IMR-90 (cell line): Measurements from ENCODE around the gene PDX1. TPM values are rescaled to one million over a fixed set of nuclear protein-coding genes. Genes with fewer than 3 reads are reported as not detected.

Experiments used
- ATAC-seq: fragments of 200-7000 bp; cut with Tn5 transposase; 2 replicates; pipeline ENCODE4 v1.9.1; 2020; ENCODE audit warnings: low read depth, mild to moderate bottlenecking, moderate library complexity
- BruUV-seq: library from RNA; stranded (reverse); fragments of 400-500 nt; replicated peaks from 2 replicates; lab custom pipeline; 2021; lab: Mats Ljungman, UMichigan
- CTCF ChIA-PET: fragments of 300-600 bp; formaldehyde crosslinking; extraction: SDS; loops from one replicate; lab custom pipeline; 2021; ENCODE audit warnings: antibody characterized with exemption; lab: Yijun Ruan, JAX
- POLR2A ChIA-PET: fragments of 300-600 bp; sonication (Branson Sonifier 250); formaldehyde crosslinking; loops from one replicate; lab custom pipeline; 2022; ENCODE audit warnings: antibody characterized with exemption; ENCODE audit not compliant: unreplicated experiment; lab: Charles Lee
- DNase-seq: peaks from one replicate; pipeline ENCODE4 v3.0.0; 2013
- H2AFZ ChIP-seq: replicated peaks from 2 replicates; pipeline ENCODE3; 2013; ENCODE audit warnings: low read length, mild to moderate bottlenecking; ENCODE audit not compliant: poor library complexity
- H2AK5ac ChIP-seq: 2 replicates; pipeline ENCODE4 v1.6.1; 2013; ENCODE audit warnings: low read depth, low read length, inconsistent platforms
- H2AK9ac ChIP-seq: replicated peaks from 2 replicates; pipeline ENCODE3; 2013; ENCODE audit warnings: mild to moderate bottlenecking, low read depth, low read length, moderate library complexity; ENCODE audit not compliant: poor library complexity
- H2BK120ac ChIP-seq: 2 replicates; pipeline ENCODE4 v1.6.1; 2013; ENCODE audit warnings: low read depth, low read length, inconsistent platforms
- H2BK15ac ChIP-seq: 3 replicates; pipeline ENCODE4 v1.6.1; 2013; ENCODE audit warnings: low read depth, low read length, inconsistent platforms
- H2BK20ac ChIP-seq: 2 replicates; pipeline ENCODE4 v1.6.1; 2013; ENCODE audit warnings: low read depth, mild to moderate bottlenecking, inconsistent platforms, low read length, moderate library complexity
- H2BK5ac ChIP-seq: 2 replicates; pipeline ENCODE4 v1.6.1; 2013; ENCODE audit warnings: mild to moderate bottlenecking, low read depth, low read length, inconsistent platforms; ENCODE audit not compliant: poor library complexity, severe bottlenecking
- H3K14ac ChIP-seq: replicated peaks from 2 replicates; pipeline ENCODE4 v1.6.1; 2013; ENCODE audit warnings: low read depth, low read length, inconsistent platforms
- H3K18ac ChIP-seq: 2 replicates; pipeline ENCODE4 v1.6.1; 2013; ENCODE audit warnings: low read depth, low read length, control low read depth
- H3K23ac ChIP-seq: 2 replicates; pipeline ENCODE4 v1.6.1; 2013; ENCODE audit warnings: low read depth, low read length, inconsistent platforms
- H3K27ac ChIP-seq: 2 replicates; pipeline ENCODE4 v1.5.1; 2013; ENCODE audit warnings: mild to moderate bottlenecking, control low read depth, low read length; ENCODE audit not compliant: insufficient read depth
- H3K27me3 ChIP-seq: 2 replicates; pipeline ENCODE4 v1.6.1; 2013; ENCODE audit warnings: low read length; ENCODE audit not compliant: control insufficient read depth, insufficient read depth
- H3K36me3 ChIP-seq: 2 replicates; pipeline ENCODE4 v1.6.1; 2013; ENCODE audit warnings: low read length, mixed read lengths; ENCODE audit not compliant: control insufficient read depth, insufficient read depth
- H3K4ac ChIP-seq: 2 replicates; pipeline ENCODE4 v1.6.1; 2013; ENCODE audit warnings: low read depth, low read length, inconsistent platforms
- H3K4me1 ChIP-seq: 2 replicates; pipeline ENCODE4 v1.6.1; 2013; ENCODE audit warnings: low read length, mixed read lengths; ENCODE audit not compliant: control insufficient read depth, insufficient read depth
- H3K4me2 ChIP-seq: 2 replicates; pipeline ENCODE4 v1.6.1; 2013; ENCODE audit warnings: low read depth, mild to moderate bottlenecking, control low read depth, low read length, moderate library complexity
- H3K4me3 ChIP-seq: 2 replicates; pipeline ENCODE4 v1.5.1; 2013; ENCODE audit warnings: low read depth, mild to moderate bottlenecking, control low read depth, low read length, moderate library complexity; ENCODE audit not compliant: insufficient read depth
- H3K56ac ChIP-seq: 2 replicates; pipeline ENCODE4 v1.6.1; 2013; ENCODE audit warnings: low read length, inconsistent platforms; ENCODE audit not compliant: insufficient read depth; ENCODE audit errors: extremely low read depth
- H3K79me1 ChIP-seq, 2 experiments: 2 replicates each; pipeline ENCODE4 v1.6.1; 2013; ENCODE audit warnings: low read length in 2 of 2, inconsistent platforms in 1 of 2, low read depth in 1 of 2
- H3K9ac ChIP-seq: 2 replicates; pipeline ENCODE4 v1.6.1; 2013; ENCODE audit warnings: low read depth, low read length, control low read depth
- H3K9me1 ChIP-seq: 2 replicates; pipeline ENCODE4 v1.6.1; 2013; ENCODE audit warnings: low read length, inconsistent platforms; ENCODE audit not compliant: insufficient read depth
- H3K9me3 ChIP-seq: 2 replicates; pipeline ENCODE4 v1.6.1; 2013; ENCODE audit warnings: low read length; ENCODE audit not compliant: control insufficient read depth, insufficient read depth
- H4K20me1 ChIP-seq: 2 replicates; pipeline ENCODE4 v1.6.1; 2013; ENCODE audit warnings: low read length, inconsistent platforms; ENCODE audit not compliant: insufficient read depth
- H4K5ac ChIP-seq: 2 replicates; pipeline ENCODE4 v1.6.1; 2013; ENCODE audit warnings: mild to moderate bottlenecking, low read depth, low read length, control low read depth
- H4K8ac ChIP-seq, 2 experiments: 2 replicates each; pipeline ENCODE4 v1.6.1; 2013; ENCODE audit warnings: low read depth in 2 of 2, low read length in 2 of 2, control low read depth in 1 of 2, inconsistent platforms in 1 of 2
- H4K91ac ChIP-seq: 2 replicates; pipeline ENCODE4 v1.6.1; 2013; ENCODE audit warnings: low read depth, low read length, inconsistent platforms; ENCODE audit not compliant: insufficient read depth
- CEBPB ChIP-seq: IDR thresholded peaks from 2 replicates; pipeline ENCODE4 v1.6.1; 2012; ENCODE audit warnings: low read depth, low read length, improper control_type of control experiment
- ELK1 ChIP-seq: fragments of 150-350 bp; IDR thresholded peaks from 2 replicates; pipeline ENCODE4 v1.6.1; 2016; ENCODE audit warnings: low read depth, mild to moderate bottlenecking, low read length, moderate library complexity, borderline replicate concordance
- FOS ChIP-seq: fragments of 150-350 bp; IDR thresholded peaks from 2 replicates; pipeline ENCODE4 v1.6.1; 2016; ENCODE audit warnings: low read depth, low read length
- MAFK ChIP-seq: IDR thresholded peaks from 2 replicates; pipeline ENCODE4 v1.6.1; 2012; ENCODE audit warnings: low read depth, low read length, improper control_type of control experiment
- MXI1 ChIP-seq: IDR thresholded peaks from 2 replicates; pipeline ENCODE4 v1.6.1; 2012; ENCODE audit warnings: low read depth, mild to moderate bottlenecking, low read length, moderate library complexity, borderline replicate concordance
- SMC3 ChIP-seq: fragments of 150-350 bp; IDR thresholded peaks from 2 replicates; pipeline ENCODE4 v1.6.1; 2016; ENCODE audit warnings: low read depth, mild to moderate bottlenecking, antibody characterized with exemption, low read length, moderate library complexity
- WGBS, 2 experiments: methylation state at CpG; one replicate each; pipeline versions ENCODE4 v1.1.5 to v1.1.7; 2013; ENCODE audit warnings: missing lambda C conversion rate in 2 of 2; ENCODE audit not compliant: insufficient read length in 1 of 2; ENCODE audit errors: extremely low coverage in 2 of 2; 5-methylcytosine and 5-hydroxymethylcytosine counted together
- dilution Hi-C: fragments of 300-500 bp; cut with HindIII; formaldehyde crosslinking; loops from one replicate; pipeline ENCODE4 v1.14.3; 2018; ENCODE audit warnings: low sequenced_read_pairs; ENCODE audit not compliant: unreplicated experiment
- in situ Hi-C: fragments of 300-500 bp; cut with MboI; formaldehyde crosslinking; loops from 3 replicates; pipeline ENCODE4 v1.14.3; 2019; ENCODE audit warnings: low sequenced_read_pairs, inconsistent platforms, mixed read lengths
- intact Hi-C: fragments of 100-400 bp; cut with micrococcal nuclease; formaldehyde crosslinking; loops from 2 replicates; pipeline ENCODE4 v1.10.0; 2022
- polyA plus RNA-seq, 3 experiments: library from polyadenylated mRNA; depleted of rRNA; stranded (reverse); fragments of >200 nt; gene quantifications; 2 replicates each; pipeline ENCODE4 v1.2.3, GENCODE V29; 2012; ENCODE audit warnings: low replicate concordance in 1 of 3
- total RNA-seq: library from RNA; depleted of rRNA; stranded (reverse); fragments of >200 nt; gene quantifications from 2 replicates; pipeline ENCODE4 v1.2.3, GENCODE V29; 2012
- TF ChIP-seq, protein P1 (sequence below): fragments of 150-350 bp; IDR thresholded peaks from 2 replicates; pipeline ENCODE4 v1.6.1; 2017; ENCODE audit warnings: mild to moderate bottlenecking, antibody characterized with exemption, low read length, low read depth
- TF ChIP-seq, protein P2 (sequence below): conservative IDR thresholded peaks from 2 replicates; pipeline ENCODE4 v1.5.1; 2012; ENCODE audit warnings: mild to moderate bottlenecking, low read depth, low read length, improper control_type of control experiment

PDX1 gene
- total and polyA plus RNA-seq, 2 of the 4 experiments (the other 2 are of a cell fraction) = not detected

DNA sequence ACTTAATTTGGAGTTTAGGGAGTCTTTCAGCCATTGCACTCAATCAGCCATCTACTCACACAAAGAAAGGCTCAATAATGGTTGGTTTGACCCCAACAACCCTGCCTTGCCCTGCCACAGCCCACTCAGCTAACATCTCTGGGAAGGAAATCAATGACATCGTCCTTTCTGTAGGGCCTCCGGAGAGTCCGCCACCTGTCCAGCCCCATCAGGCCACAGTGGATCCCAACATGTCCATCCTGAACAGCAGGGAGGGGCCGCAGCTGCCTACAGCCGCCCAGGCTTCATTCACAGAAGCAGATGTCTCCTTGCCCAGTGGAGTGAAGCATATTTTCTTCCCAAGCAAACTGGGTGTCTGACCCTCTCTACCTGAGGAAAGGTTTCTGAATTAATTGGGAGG lies 53.5 kb downstream of the PDX1 start:
- in situ Hi-C loops (no loop called here), intact Hi-C loops (no loop called here), dilution Hi-C loops (no loop called here)
- no peak overlapping the region for H4K8ac ChIP-seq
- H3K9me1 ChIP-seq = no peaks in the 10 kb centered on the region; the same call in 1 of the 2 replicates
- no peak overlapping the region for H3K56ac ChIP-seq
- peaks cover 96% of the 10 kb centered on the region for H3K27me3 ChIP-seq
- H4K20me1 ChIP-seq = no peaks in the 10 kb centered on the region; the same call in 1 of the 2 replicates
- H3K14ac ChIP-seq = no peak overlapping the region
- no peak overlapping the region for H2AFZ ChIP-seq
- H3K4me2 ChIP-seq = no peak overlapping the region
- H3K9me3 ChIP-seq = peaks cover 3% of the 10 kb centered on the region; the same call in 1 of the 2 replicates
- DNase-seq = no peak
- H4K5ac ChIP-seq = no peak overlapping the region
- H2BK120ac ChIP-seq = no peak overlapping the region
- H2BK20ac ChIP-seq = no peak overlapping the region
- no peak overlapping the region for H2BK15ac ChIP-seq
- POLR2A ChIA-PET = no interaction called here
- H3K23ac ChIP-seq = no peak overlapping the region
- H2AK9ac ChIP-seq = no peak overlapping the region
- H3K27ac ChIP-seq = no peak overlapping the region
- 23% methylated on average over 3 of the region's 5 CpGs; no CpG with 5 or more reads in 1 of the 2 experiments for WGBS, 2 experiments
- CTCF ChIA-PET = interaction anchor here (0.7 kb wide), 1 partner anchor 1026 kb away, joined by 4 read pairs; no protein-coding TSS in a partner anchor
- no peak for TF ChIP-seq ELK1
- TF ChIP-seq, protein P1, sequence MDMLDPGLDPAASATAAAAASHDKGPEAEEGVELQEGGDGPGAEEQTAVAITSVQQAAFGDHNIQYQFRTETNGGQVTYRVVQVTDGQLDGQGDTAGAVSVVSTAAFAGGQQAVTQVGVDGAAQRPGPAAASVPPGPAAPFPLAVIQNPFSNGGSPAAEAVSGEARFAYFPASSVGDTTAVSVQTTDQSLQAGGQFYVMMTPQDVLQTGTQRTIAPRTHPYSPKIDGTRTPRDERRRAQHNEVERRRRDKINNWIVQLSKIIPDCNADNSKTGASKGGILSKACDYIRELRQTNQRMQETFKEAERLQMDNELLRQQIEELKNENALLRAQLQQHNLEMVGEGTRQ = no peak
- no peak for TF ChIP-seq MAFK
- no peak for TF ChIP-seq MXI1
- TF ChIP-seq FOS = no peak
- no peak for TF ChIP-seq CEBPB
- no peak for TF ChIP-seq SMC3
- TF ChIP-seq, protein P2, sequence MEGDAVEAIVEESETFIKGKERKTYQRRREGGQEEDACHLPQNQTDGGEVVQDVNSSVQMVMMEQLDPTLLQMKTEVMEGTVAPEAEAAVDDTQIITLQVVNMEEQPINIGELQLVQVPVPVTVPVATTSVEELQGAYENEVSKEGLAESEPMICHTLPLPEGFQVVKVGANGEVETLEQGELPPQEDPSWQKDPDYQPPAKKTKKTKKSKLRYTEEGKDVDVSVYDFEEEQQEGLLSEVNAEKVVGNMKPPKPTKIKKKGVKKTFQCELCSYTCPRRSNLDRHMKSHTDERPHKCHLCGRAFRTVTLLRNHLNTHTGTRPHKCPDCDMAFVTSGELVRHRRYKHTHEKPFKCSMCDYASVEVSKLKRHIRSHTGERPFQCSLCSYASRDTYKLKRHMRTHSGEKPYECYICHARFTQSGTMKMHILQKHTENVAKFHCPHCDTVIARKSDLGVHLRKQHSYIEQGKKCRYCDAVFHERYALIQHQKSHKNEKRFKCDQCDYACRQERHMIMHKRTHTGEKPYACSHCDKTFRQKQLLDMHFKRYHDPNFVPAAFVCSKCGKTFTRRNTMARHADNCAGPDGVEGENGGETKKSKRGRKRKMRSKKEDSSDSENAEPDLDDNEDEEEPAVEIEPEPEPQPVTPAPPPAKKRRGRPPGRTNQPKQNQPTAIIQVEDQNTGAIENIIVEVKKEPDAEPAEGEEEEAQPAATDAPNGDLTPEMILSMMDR = no peak
- no peak overlapping the region for H3K4me3 ChIP-seq
- H2AK5ac ChIP-seq = no peak overlapping the region
- H2BK5ac ChIP-seq = no peak overlapping the region
- no peak overlapping the region for H3K9ac ChIP-seq
- no peak overlapping the region for H3K4ac ChIP-seq
- H3K4me1 ChIP-seq = no peaks in the 10 kb centered on the region
- H3K36me3 ChIP-seq = no peaks in the 10 kb centered on the region
- no peak overlapping the region for H4K91ac ChIP-seq
- BruUV-seq = no TSS peak
- no peaks in the 10 kb centered on the region for H3K79me1 ChIP-seq
- ATAC-seq = no peak
- H3K18ac ChIP-seq = no peak overlapping the region
